Prostate gland (tissue), 2 donors: Measurements from ENCODE around the gene LPAR2. TPM values are rescaled to one million over a fixed set of nuclear protein-coding genes. Genes with fewer than 3 reads are reported as not detected.
"Not testable (repeated sequence)": the region's sequence is repeated elsewhere in the genome, so short reads cannot be mapped to it uniquely, and the experiment has no call there.

ENCODE experiments used
- DNase-seq: peaks from one replicate; pipeline ENCODE4 v3.0.0-alpha.2; 2019; ENCODE audit warnings: low spot score
- H3K27ac ChIP-seq, 2 donors: fragments of 200-600 bp; sonication (generic); 2 replicates each; pipeline ENCODE4 v1.5.1; 2017 to 2019
- H3K27me3 ChIP-seq: fragments of 200-600 bp; sonication (generic); replicated peaks from 2 replicates; pipeline ENCODE4 v1.5.1; 2019; ENCODE audit not compliant: insufficient read depth
- H3K36me3 ChIP-seq, 2 donors: fragments of 200-600 bp; sonication (generic); 1 replicate in 1 of 2; 2 replicates in 1 of 2; pipeline versions ENCODE4 v1.5.1 to v1.8.1; 2017 to 2019
- H3K4me1 ChIP-seq: fragments of 200-600 bp; sonication (generic); replicated peaks from 2 replicates; pipeline ENCODE4 v1.5.1; 2019
- H3K4me3 ChIP-seq, 2 donors: fragments of 200-600 bp; sonication (generic); 2 replicates each; pipeline ENCODE4 v1.5.1; 2017 to 2019
- H3K9me3 ChIP-seq: fragments of 200-600 bp; sonication (generic); 2 replicates; pipeline ENCODE4 v1.5.1; 2017
- POLR2A ChIP-seq: fragments of 450-650 bp; IDR thresholded peaks from one replicate; pipeline ENCODE4 v1.6.1; 2016; ENCODE audit warnings: antibody characterized with exemption, mild to moderate bottlenecking
- POLR2AphosphoS5 ChIP-seq: sonication (generic); formaldehyde crosslinking; IDR thresholded peaks from one replicate; pipeline ENCODE4 v1.6.1; 2017; ENCODE audit warnings: antibody characterized with exemption
- WGBS: methylation state at CpG from one replicate; pipeline ENCODE4 v1.1.5; 2018; 5-methylcytosine and 5-hydroxymethylcytosine counted together
- intact Hi-C: fragments of 100-400 bp; cut with DNase I; formaldehyde crosslinking; loops from one replicate; pipeline ENCODE4 v1.14.2; 2022
- total RNA-seq, 2 donors: library from RNA; depleted of rRNA; stranded (reverse); fragments of >200 nt; gene quantifications; one replicate each; pipeline ENCODE4 v1.1.0, GENCODE V29; 2016
- TF ChIP-seq, protein P1 (sequence below), 4 experiments: fragments of 200-600 bp in 2 of 4; fragments of 450-650 bp in 2 of 4; sonication (generic) in 2 of 4; IDR thresholded peaks; 1 replicate in 3 of 4; 2 replicates in 1 of 4; pipeline ENCODE4 v1.5.1; 2016 to 2019; ENCODE audit warnings: antibody characterized with exemption in 4 of 4, mild to moderate bottlenecking in 2 of 4, moderate library complexity in 2 of 4

LPAR2 gene
- total RNA-seq, 2 donors from 2014 or later: 39.7 to 167 TPM

- 83% methylated on average over 10 of the region's 10 CpGs for WGBS
- TF ChIP-seq, protein P1, sequence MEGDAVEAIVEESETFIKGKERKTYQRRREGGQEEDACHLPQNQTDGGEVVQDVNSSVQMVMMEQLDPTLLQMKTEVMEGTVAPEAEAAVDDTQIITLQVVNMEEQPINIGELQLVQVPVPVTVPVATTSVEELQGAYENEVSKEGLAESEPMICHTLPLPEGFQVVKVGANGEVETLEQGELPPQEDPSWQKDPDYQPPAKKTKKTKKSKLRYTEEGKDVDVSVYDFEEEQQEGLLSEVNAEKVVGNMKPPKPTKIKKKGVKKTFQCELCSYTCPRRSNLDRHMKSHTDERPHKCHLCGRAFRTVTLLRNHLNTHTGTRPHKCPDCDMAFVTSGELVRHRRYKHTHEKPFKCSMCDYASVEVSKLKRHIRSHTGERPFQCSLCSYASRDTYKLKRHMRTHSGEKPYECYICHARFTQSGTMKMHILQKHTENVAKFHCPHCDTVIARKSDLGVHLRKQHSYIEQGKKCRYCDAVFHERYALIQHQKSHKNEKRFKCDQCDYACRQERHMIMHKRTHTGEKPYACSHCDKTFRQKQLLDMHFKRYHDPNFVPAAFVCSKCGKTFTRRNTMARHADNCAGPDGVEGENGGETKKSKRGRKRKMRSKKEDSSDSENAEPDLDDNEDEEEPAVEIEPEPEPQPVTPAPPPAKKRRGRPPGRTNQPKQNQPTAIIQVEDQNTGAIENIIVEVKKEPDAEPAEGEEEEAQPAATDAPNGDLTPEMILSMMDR (IDR thresholded peaks at IDR 0.05): no peak
- TF ChIP-seq POLR2A (no peak), POLR2AphosphoS5 (no peak)
- no peaks in the 10 kb centered on the region for H3K4me1 ChIP-seq
- H3K27ac ChIP-seq: no peak overlapping the region
- no peak for DNase-seq
- intact Hi-C loops: no loop called here
- no peaks in the 10 kb centered on the region for H3K9me3 ChIP-seq
- no peak overlapping the region for H3K4me3 ChIP-seq
- no peaks in the 10 kb centered on the region for H3K36me3 ChIP-seq
- H3K27me3 ChIP-seq: no peaks in the 10 kb centered on the region
Observed at GRCh38 chr19:19610376-19611202, 17.4 kb downstream of the LPAR2 start.

DNA sequence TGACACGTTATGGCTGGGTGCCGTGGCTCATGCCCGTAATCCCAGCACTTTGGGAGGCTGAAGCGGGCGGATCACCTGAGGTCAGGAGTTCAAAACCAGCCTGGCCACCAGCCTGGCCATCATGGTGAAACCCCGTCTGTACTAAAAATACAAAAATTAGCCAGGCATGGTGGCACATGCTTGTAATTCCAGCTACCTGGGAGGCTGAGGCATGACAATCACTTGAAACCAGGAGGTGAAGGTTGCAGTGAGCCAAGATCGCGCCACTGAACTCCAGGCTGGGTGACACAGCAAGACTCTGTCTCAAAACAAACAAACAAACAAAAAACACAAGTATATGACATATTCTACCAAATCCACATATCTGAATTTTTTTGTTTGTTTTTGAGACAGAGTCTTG lies 21.3 kb downstream of the LPAR2 start:
- H3K27me3 ChIP-seq, DNase-seq, H3K4me3 ChIP-seq, H3K27ac ChIP-seq, H3K9me3 ChIP-seq, H3K36me3 ChIP-seq, H3K4me1 ChIP-seq, intact Hi-C loops: not testable (repeated sequence)
- 92% methylated on average over 8 of the region's 8 CpGs for WGBS

DNA sequence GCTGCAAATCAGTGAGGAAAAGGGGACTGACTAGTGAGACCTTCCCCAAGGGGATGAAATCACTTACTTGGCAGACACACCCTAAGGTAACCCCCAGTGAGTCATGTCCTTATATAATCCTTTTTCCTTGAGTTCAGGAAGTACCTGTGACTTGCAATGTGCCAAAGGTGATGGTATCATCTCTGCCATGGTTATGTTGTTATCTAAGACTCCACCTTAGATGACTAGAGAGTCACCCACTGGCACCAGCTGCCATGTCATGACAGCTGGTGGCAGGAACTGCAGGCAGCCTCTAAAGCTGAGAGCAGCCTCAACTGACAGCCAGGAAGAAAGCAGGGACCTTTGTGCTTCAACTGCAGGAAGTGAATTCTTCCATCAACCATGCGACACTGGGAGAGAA lies 22.0 kb downstream of the LPAR2 start:
- H3K9me3 ChIP-seq: no peaks in the 10 kb centered on the region
- no peak for DNase-seq
- 71% methylated on average over 1 of the region's 1 CpG for WGBS
- intact Hi-C loops: no loop called here
- H3K4me3 ChIP-seq: no peak overlapping the region
- no peak for TF ChIP-seq POLR2AphosphoS5
- H3K36me3 ChIP-seq: no peaks in the 10 kb centered on the region
- no peaks in the 10 kb centered on the region for H3K4me1 ChIP-seq
- H3K27ac ChIP-seq: no peak overlapping the region
- no peaks in the 10 kb centered on the region for H3K27me3 ChIP-seq

DNA sequence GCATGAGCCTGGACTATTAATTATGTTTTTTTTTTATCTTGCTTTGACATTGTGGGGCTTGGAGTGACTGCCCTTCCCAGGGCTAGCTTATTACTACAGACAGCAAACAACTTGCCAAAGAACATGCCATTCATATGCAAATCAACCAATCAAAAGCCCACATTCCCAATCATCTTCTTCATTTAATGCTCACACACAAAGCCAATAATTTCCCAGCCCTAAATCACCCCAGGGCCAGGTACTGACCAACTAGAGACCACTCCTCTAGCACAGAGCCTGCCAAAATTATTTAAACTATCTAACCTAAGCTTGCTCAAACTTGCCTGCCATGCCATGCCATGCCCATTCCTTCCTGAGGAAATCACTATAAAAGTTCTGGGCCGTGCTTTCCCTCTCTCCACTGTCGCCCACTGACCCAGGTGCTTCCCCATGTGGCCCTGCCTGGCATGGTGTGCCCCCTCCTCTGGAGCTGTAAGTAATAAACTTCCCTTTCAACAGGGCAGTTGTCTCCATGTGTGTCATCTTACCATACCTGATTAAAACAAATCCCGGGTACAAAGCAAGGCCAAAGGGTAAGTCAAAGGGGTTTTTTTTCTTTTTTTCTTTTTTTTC lies 25.2 kb downstream of the LPAR2 start:
- Histone ChIP-seq H3K4me1 (no peaks in the 10 kb centered on the region), H3K27me3 (no peaks in the 10 kb centered on the region), H3K36me3 (no peaks in the 10 kb centered on the region), H3K4me3 (no peak overlapping the region), H3K27ac (no peak overlapping the region), H3K9me3 (no peaks in the 10 kb centered on the region)
- DNase-seq: no peak
- no peak for TF ChIP-seq POLR2A
- TF ChIP-seq, protein P1 (IDR thresholded peaks at IDR 0.05): no peak
- no peak for TF ChIP-seq POLR2AphosphoS5
- intact Hi-C loops: no loop called here
- WGBS: 51% methylated on average over 3 of the region's 3 CpGs

DNA sequence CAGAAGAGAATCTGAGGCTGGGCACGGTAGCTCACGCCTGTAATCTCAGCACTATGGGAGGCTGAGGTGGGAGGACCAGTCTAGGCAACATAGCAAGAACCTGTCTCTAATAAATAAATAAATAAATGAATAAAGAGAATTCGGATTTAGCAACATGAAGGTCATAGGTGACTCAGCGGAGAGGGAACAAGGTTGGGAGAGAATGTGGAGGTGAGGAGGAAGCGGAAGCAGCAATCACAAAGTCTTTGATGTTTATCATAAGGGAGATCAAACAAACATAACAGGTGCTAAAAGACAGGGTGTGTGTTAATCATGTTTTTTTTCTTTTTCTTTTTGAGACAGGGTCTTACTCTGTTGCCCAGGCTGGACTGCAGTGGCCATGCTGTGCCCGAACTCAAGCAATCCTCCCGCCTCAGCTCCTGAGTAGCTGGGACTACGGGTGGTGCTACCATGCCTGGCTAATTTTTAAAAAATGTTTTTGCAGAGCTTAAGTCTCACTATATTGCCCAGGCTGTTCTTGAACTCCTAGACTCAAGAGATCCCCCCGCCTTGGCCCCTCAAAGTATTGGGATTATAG lies 25.8 kb downstream of the LPAR2 start:
- H3K4me3 ChIP-seq: no peak overlapping the region
- TF ChIP-seq POLR2A (no peak), POLR2AphosphoS5 (no peak)
- TF ChIP-seq, protein P1 (IDR thresholded peaks at IDR 0.05): no peak
- no peaks in the 10 kb centered on the region for H3K4me1 ChIP-seq
- no peak for DNase-seq
- 75% methylated on average over 9 of the region's 9 CpGs for WGBS
- H3K27ac ChIP-seq: no peak overlapping the region
- no peaks in the 10 kb centered on the region for H3K27me3 ChIP-seq
- no peaks in the 10 kb centered on the region for H3K9me3 ChIP-seq
- intact Hi-C loops: no loop called here
- H3K36me3 ChIP-seq: no peaks in the 10 kb centered on the region
